ENCODE results near the gene MELTF. TPM values are rescaled to one million over a fixed set of nuclear protein-coding genes. Genes with fewer than 3 reads are reported as not detected.
"Not testable (repeated sequence)": the region's sequence is repeated elsewhere in the genome, so short reads cannot be mapped to it uniquely, and the experiment has no call there.

MELTF gene
- total RNA-seq, 4 donors from 2014 or later = 0.77 to 18.0 (median 6.3) TPM

DNA sequence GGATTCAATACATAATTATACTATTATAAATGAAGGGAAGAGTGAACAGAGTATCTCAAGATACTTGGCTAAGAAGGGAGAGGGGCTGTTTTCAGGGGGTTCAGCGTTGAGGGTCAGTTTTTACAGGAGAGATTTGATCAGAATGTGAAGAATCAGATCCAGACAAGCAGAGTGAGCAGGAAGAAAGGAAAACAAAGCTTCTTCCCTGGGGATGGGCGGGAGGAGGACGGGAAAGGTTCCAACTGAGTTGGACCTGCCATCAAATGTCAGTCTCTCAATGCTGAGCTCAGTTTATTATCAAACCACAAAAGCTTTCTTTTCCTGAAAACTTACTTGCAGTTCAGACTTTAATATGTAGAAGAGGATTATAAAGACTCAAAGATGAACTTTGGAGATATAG lies 6.0 kb upstream of the MELTF start:
- no peak overlapping the region for H3K4me3 ChIP-seq
- no peaks in the 10 kb centered on the region for H3K9me3 ChIP-seq
- TF ChIP-seq POLR2A (IDR thresholded peaks at IDR 0.05) = no peak
- TF ChIP-seq, protein P1, sequence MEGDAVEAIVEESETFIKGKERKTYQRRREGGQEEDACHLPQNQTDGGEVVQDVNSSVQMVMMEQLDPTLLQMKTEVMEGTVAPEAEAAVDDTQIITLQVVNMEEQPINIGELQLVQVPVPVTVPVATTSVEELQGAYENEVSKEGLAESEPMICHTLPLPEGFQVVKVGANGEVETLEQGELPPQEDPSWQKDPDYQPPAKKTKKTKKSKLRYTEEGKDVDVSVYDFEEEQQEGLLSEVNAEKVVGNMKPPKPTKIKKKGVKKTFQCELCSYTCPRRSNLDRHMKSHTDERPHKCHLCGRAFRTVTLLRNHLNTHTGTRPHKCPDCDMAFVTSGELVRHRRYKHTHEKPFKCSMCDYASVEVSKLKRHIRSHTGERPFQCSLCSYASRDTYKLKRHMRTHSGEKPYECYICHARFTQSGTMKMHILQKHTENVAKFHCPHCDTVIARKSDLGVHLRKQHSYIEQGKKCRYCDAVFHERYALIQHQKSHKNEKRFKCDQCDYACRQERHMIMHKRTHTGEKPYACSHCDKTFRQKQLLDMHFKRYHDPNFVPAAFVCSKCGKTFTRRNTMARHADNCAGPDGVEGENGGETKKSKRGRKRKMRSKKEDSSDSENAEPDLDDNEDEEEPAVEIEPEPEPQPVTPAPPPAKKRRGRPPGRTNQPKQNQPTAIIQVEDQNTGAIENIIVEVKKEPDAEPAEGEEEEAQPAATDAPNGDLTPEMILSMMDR (IDR thresholded peaks at IDR 0.05) = no peak
- H3K27me3 ChIP-seq = no peaks in the 10 kb centered on the region
- intact Hi-C loops (cut with DNase I; ENCODE audit: low total_unique reads) = no loop called here
- H3K4me1 ChIP-seq = peaks cover 0 to 6% of the 10 kb centered on the region in 2 donors
- no peaks in the 10 kb centered on the region for H3K36me3 ChIP-seq
- DNase-seq = no peak
- no peak overlapping the region for H3K27ac ChIP-seq

DNA sequence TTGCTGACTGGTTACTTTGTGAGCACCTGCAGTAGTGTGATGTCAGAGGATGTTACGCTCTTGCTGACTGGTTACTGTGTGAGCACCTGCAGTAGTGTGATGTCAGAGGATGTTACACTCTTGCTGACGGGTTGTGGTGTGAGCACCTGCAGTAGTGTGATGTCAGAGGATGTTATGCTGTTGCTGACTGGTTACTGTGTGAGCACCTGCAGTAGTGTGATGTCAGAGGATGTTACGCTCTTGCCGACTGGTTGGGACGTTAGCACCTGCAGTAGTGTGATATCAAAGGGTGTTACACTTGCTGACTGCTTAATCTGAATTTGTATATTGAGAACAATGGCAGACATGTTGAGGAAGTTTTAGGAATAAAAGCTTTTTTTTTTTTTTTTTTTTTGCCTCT lies 5.2 kb upstream of the MELTF start:
- intact Hi-C loops (cut with DNase I; ENCODE audit: low total_unique reads); H3K4me3 ChIP-seq; H3K27ac ChIP-seq; H3K4me1 ChIP-seq; H3K9me3 ChIP-seq; H3K27me3 ChIP-seq; H3K36me3 ChIP-seq; DNase-seq: not testable (repeated sequence)

DNA sequence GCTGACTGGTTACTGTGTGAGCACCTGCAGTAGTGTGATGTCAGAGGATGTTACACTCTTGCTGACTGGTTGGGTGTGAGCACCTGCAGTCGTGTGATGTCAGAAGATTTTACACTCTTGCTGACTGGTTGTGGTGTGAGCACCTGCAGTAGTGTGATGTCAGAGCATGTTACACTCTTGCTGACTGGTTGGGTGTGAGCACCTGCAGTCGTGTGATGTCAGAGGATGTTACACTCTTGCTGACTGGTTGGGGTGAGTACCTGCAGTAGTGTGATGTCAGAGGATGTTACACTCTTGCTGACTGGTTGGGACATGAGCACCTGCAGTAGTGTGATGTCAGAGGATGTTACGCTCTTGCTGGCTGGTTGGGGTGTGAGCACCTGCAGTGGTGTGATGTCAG lies 4.1 kb upstream of the MELTF start:
- H3K4me1 ChIP-seq; DNase-seq; H3K9me3 ChIP-seq; H3K36me3 ChIP-seq; H3K27me3 ChIP-seq; H3K27ac ChIP-seq; H3K4me3 ChIP-seq; intact Hi-C loops (cut with DNase I; ENCODE audit: low total_unique reads): not testable (repeated sequence)

DNA sequence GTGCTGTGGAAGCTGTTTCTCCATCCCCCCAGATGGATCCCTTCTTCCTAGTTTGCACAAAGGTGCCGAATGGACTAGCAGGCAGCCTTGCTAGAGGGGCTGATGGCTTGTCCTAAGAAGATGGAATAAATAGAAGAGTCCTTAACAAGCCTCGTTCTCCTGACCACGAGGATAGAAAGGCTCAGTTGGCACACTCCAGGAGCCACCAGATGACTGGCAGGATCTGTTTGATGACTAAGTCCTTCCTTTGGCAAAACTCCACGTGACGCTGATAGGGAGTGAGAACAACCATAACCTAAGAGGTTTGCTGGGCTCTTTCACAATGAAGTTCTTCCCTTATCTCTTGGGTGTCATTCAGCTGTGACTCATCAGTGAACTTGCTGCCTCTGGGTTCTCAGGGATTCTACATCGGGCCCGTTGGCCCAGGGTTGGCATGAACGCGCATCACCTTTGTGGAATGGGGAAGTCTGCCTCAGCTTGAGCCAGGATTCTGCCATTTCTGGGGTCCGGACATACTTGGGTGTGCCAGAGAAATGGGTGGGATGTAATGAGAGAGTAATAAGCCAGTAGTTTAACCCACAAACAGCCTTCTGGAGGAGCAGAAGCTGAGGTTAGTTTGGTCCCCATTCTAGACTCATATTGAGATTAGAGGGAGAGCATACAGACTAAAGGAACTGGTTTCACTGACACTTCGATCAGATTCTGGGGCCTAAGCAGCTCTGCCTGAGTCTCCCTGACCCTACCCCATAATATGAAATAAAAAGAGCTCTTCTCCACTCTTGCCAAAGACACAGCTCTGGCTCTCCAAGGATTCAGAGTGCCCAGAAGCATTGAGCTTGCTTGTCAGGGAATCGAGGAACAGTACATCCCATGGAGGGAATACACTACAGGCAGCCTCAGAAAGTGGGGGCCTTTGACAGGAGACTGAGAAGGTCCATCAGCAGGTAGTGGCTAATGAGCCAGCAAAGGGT lies 2.0 kb upstream of the MELTF start:
- H3K9me3 ChIP-seq = no peaks in the 10 kb centered on the region
- no peaks in the 10 kb centered on the region for H3K27me3 ChIP-seq
- H3K36me3 ChIP-seq = no peaks in the 10 kb centered on the region
- intact Hi-C loops (cut with DNase I; ENCODE audit: low total_unique reads) = no loop called here
- no peak overlapping the region for H3K4me3 ChIP-seq
- TF ChIP-seq, protein P1 (IDR thresholded peaks at IDR 0.05) = no peak
- TF ChIP-seq POLR2A (IDR thresholded peaks at IDR 0.05) = no peak
- DNase-seq = peak; percentile 86 to 97
- peak overlapping the region; percentile 81 to 90 for H3K27ac ChIP-seq
- peaks cover 0 to 6% of the 10 kb centered on the region in 2 donors for H3K4me1 ChIP-seq

DNA sequence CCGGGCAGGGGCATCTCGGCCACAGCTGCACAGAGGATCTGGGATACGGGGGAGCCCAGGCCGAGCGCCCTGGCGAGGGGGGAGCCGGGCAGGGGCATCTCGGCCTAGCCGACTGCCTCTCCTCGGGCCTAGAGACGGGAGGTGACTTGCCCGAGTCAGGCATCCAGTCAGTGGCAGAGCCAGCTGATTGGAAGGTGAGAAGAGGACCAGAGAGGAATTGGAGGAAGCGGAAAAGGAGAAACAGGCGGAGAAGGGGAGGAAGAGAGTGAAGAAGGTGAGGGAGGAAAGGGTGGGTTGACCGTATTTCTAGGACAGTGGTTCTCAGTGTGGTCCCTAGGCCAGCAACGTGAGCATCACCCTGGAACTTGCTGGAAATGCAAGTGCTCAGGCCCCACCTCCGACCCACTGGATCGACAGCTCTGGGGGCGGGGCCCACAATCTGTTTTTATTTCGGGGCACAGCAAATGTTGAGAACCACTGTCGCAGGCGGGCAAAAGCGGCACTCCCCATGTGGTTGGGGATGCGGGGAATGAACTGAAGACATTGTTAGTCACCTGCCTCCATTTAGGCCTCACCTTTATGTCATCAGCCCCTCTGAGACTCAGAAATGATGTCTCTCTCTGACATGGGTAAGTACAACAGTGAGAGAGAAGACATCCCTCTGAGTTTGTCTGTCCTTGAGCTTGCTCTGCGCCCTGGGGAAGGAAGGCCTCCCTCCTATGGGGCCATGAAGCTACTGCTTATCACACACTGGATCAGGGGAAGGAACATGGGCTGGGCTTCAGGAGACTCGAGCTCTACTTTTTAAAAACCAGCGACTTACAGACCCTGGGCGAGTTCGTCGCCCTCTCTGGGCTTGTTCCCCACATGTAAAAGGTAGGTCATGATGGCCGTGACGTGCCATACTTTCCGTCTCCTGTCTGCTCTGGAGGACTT lies 1.0 kb upstream of the MELTF start:
- Histone ChIP-seq H3K4me1 (peaks cover 0 to 6% of the 10 kb centered on the region in 2 donors), H3K36me3 (no peaks in the 10 kb centered on the region), H3K4me3 (no peak overlapping the region), H3K27ac (peak overlapping the region; percentile 81 to 90), H3K9me3 (no peaks in the 10 kb centered on the region), H3K27me3 (no peaks in the 10 kb centered on the region)
- TF ChIP-seq, protein P1 (IDR thresholded peaks at IDR 0.05) = no peak
- TF ChIP-seq POLR2A (IDR thresholded peaks at IDR 0.05) = no peak
- intact Hi-C loops (cut with DNase I; ENCODE audit: low total_unique reads) = no loop called here
- no peak for DNase-seq

Data from uterus (tissue), 4 donors.